Neural progenitor cell (in vitro differentiated cells): ENCODE results near the gene COMMD10.

Experiments
- CTCF ChIP-seq: fragments of 200-600 bp; sonication (generic); IDR thresholded peaks from 2 replicates; pipeline ENCODE4 v1.5.1; 2017; ENCODE audit warnings: antibody characterized with exemption, mild to moderate bottlenecking
- EZH2 ChIP-seq: fragments of 200-600 bp; sonication (generic); IDR thresholded peaks from 2 replicates; pipeline ENCODE4 v1.6.1; 2017; ENCODE audit warnings: antibody characterized with exemption, mild to moderate bottlenecking, moderate library complexity

- TF ChIP-seq CTCF = no peak
- no peak for TF ChIP-seq EZH2
These were observed 228.5 kb downstream of the COMMD10 start for GRCh38 chr5:116313366-116313765.
